CD4-positive, alpha-beta T cell treated with Interleukin-6 for 4 hours (primary cell): ENCODE data around the gene DNAJC8.

ENCODE experiments used
- DNase-seq: peaks from one replicate; pipeline ENCODE4 v3.0.0-alpha.2; 2020; ENCODE audit warnings: mixed read lengths

Gene DNAJC8

DNA sequence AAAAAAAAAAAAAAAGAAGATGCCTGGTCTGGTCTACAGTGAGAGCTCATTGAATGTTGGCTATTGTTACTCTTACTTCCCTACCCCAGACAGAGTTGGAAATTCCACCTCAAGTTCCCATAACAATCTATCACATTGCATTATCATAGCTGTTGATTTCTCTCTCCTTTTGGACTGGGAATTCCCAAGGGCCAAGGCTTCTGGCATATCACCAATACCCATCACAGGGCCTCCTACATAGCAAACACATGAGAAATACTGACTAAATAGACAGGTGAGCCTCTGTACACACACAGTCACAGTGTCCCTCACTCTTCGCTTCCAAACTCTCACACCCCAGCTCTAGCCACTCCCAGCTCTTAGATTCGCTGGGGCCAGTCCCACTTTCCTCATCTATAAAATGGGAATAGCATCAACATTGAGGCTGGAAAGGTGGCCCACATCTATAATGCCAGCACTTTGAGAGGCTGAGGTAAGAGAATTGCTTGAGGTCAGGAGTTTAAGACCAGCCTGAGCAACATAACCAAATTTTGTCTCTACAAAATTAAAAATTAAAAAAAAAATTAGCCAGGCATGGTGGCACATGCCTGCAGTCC lies 62.7 kb downstream of the DNAJC8 start:
- DNase-seq = no peak

DNA sequence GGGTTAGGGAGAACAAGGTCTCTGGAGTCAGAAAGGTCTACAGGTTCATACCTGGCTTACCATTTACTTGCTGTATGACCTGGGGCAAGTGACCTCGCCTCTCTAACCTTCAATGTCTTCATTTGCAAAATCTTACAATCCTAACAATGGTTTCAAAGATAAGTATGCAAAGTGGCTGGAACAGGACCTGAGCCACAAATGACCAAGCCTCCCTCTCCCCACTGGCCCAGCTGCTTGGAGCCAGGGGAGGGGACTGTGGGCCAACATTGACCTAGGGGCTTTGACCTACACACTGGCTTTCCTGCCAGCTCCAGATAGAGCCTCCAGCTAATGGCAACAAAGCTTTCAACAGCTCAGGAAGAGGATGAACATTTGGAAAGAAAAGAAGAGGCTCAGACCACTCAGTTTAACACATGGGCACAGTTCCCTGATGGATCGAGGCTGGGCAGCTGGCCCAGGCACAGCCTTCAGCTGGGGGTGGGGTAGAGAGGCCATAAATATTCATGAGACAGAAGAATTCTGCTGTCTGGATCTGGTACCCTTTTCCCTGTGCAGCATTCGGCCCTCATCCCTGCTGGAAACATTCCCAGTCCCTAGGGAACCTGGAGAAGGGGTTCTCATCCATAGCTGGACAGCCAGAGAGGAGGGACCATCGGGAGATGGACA lies 69.2 kb downstream of the DNAJC8 start:
- DNase-seq = no peak

DNA sequence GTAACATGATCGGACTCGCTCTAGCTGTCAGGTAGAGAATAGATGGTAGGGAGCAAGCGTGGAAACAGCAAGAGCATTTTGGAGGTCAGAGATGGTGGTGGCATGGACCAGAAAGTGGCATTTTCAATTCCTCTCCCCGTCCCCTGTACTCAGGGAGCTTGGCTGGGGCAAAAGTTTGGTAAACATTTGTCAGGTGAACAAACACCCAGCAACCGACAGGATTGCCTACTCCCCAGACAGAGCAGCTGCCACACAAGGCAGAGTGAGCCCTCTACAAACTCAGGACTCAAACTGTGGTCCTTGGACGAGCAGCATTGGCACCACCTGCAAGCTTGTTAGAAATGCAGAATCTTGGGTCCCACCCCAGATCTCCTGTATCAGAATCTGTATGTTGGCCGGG lies 70.7 kb downstream of the DNAJC8 start:
- no peak for DNase-seq

DNA sequence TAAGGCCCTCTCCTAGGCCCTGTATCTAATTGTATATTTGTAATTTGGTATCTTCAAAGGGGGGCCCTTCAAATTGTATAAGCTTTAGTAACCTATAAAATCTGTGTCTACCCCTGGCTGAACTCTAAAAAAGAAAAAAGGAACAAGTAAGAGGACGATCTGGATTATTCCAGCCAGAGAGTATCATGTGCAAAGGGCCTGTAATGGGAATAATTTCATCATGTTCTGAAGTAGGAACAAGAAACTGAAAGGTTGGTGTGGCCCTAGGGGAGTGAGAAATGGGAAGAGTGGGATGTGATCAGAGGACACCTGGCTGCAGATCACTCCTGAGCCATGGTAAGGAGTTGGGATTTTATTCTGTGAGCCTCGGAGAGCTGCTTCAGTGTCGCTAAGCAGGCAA lies 71.1 kb downstream of the DNAJC8 start:
- DNase-seq = no peak

DNA sequence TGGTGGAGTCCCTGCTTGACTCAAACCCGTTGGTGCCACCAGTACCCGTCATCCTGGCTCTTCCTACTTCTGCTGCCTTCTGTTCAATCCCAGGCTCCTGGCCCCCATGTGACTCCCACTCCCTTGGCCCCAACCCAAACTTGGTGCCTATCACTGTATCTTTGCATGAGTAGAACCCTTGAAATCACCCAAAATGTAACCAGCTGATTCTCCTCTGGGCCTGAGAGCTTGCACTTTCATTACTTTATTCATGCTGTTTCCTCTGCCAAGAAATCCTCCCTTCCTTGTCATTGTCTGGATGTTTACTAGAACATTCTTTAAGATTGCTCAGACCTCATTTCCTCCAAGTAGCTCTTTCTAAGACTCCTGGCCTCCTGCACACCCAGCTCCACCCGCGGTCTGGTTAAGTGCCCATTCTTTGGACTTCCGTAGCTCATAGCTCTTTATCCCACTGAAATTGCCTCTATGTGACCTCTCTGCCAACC lies 72.0 kb downstream of the DNAJC8 start:
- DNase-seq = no peak

DNA sequence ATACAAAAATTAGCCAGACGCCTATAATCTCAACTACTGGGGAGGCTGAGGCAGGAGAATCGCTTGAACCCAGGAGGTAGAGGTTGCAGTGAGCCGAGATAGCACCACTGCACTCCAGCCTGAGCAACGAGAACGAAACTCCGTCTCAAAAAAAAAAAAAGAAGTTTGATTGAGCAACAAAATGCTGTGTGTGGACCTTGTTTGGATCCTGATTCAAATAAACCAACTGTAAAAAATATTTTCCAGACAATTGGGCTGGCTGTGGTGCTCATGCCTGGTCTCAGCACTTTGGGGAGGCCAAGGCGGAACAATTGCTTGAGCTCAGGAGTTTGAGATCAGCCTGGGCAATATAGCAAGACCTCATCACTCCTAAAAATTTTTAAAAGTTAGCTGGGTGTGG lies 73.1 kb downstream of the DNAJC8 start:
- no peak for DNase-seq

DNA sequence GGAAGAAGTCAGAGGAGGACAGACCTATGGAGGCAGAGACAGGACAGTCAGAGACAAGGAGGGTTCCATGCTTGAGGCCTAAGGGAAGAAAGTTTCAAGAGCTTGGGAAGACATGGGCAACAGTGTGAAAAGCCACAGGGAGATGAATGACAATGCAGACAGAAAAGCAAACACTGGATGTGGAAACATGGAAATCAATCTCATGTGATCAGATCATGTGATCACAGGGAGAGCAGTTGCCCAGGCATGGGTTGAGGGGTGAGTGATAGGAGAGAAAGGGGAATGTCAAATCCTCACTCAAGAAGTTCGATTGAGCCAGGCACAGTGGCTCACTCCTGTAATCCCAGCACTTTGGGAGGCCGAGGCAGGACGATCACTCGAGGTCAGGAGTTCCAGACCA lies 73.6 kb downstream of the DNAJC8 start:
- no peak for DNase-seq

DNA sequence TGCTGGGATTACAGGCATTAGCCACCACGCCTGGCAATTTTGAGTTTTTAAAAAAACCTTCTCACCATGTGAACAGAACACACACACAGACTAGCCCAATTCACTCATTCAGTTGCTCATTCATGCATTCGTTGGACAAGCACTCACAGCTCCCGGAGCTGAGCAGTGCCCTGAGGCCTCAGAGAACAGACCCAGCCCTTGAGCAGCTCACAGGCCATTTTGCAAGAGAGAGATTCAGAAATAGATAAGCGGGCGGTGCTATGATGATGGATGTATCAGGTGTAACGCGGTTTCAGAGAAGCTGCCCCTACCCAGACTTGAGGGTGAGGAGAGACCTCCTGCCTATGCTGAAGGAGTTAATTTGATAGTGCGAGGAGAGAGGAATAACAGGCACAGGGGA lies 74.9 kb downstream of the DNAJC8 start:
- no peak for DNase-seq

DNA sequence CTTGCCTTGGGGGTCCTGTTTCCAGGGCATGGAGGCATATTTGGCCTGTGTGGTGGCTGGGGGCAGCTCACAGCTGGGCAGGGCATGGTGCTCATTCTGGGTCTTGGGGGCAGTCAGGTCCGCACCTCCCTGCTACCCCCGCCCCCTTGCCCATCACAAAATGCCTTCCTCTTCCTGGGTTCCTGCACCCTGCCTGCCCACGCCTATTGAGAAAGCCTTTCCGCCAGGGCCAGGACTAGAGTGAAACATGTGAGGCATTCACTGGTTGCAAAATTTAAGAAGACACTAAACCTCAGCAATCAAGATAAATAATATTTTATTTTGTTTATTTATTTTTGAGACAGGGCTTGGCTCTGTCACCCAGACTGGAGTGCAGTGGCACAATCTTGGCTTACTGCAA lies 76.0 kb downstream of the DNAJC8 start:
- no peak for DNase-seq

DNA sequence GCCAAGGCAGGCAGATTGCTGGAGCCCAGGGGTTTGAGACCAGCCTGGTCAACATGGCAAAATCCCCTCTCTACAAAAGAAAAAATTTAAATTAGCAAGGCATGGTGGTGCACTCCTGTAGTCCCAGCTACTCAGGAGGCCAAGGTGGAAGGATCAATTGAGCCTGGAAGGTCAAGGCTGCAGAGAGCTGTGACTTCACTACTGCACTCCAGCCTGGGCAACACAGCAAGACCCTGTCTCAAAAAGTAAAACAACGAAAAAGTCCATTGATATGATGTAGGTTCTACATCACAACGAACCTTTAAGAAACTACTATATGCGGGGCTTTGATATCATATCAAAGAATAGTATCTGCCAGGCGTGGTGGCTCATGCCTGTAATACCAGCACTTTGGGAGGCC lies 77.2 kb downstream of the DNAJC8 start:
- DNase-seq = no peak

DNA sequence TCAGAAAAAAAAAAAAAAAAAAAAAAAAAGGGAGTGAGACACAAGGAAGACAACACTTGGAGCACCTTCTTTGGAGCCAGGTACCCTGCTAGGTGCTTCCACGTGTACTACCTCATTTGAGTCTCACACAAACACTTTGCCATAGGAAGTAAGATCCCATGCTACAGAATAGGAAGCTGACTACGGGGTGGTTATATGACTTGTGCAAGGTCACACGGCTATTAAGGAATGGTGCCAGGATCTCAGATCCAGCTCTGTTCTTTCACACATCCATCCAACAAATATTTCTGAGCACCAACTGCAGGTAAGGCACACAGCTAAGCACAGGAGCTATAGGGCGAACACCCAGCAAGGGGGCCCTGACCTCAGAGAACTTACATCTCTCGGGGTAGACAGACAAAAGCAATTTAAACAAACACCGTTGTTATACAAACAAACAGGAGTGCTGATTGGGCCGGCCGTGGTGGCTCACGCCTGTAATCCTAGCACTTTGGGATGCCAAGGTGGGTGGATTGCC lies 78.7 kb downstream of the DNAJC8 start:
- DNase-seq = no peak
